GM21447 (cell line): ENCODE measurements around the gene DDX42.
"Not testable (repeated sequence)": the region's sequence is repeated elsewhere in the genome, so short reads cannot be mapped to it uniquely, and the experiment has no call there.

Experiments used
- ATAC-seq: cut with Tn5 transposase; IDR thresholded peaks from one replicate; pipeline ENCODE4 v1.9.1; 2021; ENCODE audit not compliant: unreplicated experiment

Gene DDX42

GRCh38 chr17:63774969-63775265, 947 bp downstream of the DDX42 start:
- no peak for ATAC-seq

- ATAC-seq = no peak
Observed at GRCh38 chr17:63775420-63775819, 1.4 kb downstream of the DDX42 start.

DNA sequence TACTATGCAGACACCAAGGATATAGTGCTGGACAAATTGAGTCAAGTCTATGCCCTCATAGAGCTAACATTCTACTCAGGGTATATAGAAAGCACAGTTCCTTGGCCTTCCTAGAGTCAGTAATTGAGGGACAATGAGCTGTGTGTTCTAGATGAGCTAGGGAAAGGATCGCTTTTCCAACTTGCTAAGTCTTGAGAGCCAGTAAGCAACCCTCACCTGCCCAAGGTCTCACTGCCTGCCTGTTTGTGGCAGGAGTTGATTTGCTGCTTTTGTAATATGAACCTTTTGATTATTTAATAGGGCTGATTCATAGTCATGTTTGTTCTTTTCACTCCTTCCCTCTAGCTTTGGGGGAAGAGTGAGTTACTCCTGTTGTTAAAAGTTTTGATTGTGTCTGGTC, 6.5 kb downstream of the DDX42 start:
- no peak for ATAC-seq

- ATAC-seq = no peak
Observed at GRCh38 chr17:63780928-63781327, 7.0 kb downstream of the DDX42 start.

GRCh38 chr17:63783522-63783921, 9.6 kb downstream of the DDX42 start:
- no peak for ATAC-seq

- ATAC-seq = no peak
Observed at GRCh38 chr17:63785556-63785955, 11.6 kb downstream of the DDX42 start.

DNA sequence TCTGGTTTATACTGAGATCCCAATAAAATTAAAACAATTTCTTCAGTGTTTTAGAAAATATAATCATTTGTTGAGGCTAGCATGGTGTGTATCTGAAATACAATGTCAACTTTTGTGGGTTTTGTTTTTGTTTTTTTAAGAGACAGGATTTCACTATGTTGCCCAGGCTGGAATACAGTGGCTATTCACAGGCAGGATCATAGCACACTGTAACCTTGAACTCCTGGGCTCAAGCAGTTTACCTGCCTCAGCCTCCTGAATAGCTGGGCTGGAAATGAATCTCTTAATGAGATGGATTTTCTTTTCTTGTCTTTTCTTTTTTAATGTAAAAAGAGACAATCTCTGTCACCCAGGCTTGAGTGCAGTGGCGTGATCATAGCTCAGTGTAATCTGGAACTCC, 12.1 kb downstream of the DDX42 start:
- no peak for ATAC-seq

DNA sequence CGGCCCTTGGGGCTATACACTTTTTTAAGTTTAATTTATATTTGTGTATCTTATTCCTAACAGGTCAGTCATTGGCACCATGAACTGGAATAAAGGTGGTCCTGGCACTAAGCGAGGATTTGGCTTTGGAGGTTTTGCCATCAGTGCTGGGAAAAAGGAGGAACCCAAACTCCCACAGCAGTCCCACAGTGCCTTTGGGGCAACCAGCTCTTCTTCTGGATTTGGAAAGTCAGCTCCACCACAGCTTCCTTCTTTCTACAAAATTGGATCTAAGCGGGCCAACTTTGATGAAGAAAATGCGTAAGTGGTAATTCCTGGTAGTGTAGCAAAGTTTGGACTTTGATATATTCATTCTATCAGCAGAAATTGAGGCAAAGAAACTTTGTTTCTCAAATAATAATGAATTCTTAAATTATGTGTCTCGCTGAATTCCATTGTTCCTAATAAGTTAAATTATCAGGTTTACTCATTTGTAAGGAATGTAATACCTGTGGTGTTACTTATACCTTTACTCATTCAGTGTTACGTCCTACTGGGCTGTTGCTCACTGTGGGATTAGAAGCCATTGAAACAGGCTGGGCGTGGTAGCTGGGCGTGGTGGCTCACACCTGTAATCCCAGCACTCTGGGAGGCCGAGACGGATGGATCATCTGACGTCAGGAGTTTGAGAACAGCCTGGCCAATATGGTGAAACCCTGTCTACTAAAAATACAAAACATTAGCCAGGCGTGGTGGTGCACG, 13.2 kb downstream of the DDX42 start:
- ATAC-seq = no peak

DNA sequence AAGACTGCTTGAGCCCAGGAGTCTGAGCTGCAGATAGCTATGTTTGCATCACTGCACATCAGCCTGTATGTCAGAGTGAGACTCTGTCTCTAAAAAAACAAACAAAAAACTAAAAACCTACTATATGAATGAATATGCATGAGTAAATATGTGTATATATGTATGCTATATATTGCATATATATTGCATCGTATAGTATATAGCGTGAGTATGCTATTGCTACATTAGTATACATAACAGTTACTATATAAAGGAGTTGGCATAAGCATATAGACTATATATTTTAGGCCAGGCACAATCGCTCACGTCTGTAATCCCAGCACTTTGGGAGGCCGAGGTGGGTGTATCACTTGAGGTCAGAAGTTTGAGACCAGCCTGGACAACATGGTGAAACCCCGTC, 16.1 kb downstream of the DDX42 start:
- ATAC-seq = no peak

DNA sequence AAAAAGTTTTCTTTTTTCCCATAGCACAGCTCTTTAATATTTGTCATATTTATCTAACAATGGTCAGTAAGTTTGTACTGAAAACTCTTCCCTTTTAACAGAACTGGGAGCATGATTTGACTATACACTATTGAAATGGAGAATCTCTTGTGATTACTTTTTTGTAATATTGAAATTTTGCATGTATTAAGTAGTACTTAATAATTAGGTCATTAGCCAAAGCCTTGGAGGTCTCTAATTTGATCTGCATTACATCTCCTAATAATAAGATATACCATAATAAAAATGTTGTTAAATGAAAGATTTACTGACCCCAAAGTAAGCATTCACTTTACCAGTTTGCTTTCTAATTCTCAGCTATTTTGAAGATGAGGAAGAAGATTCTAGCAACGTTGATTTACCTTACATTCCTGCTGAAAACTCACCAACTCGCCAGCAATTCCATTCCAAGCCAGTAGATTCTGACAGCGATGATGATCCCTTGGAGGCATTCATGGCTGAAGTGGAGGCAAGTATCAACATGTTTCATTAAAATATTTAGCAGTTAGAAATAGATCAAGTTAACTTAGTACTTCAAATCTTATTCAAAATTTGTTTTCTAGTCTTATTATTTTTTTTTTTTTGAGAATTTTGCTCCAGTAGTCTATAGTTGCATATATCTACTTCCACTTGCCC, 18.2 kb downstream of the DDX42 start:
- no peak for ATAC-seq

- ATAC-seq = not testable (repeated sequence)
Observed at GRCh38 chr17:63796375-63796774, 22.4 kb downstream of the DDX42 start.

DNA sequence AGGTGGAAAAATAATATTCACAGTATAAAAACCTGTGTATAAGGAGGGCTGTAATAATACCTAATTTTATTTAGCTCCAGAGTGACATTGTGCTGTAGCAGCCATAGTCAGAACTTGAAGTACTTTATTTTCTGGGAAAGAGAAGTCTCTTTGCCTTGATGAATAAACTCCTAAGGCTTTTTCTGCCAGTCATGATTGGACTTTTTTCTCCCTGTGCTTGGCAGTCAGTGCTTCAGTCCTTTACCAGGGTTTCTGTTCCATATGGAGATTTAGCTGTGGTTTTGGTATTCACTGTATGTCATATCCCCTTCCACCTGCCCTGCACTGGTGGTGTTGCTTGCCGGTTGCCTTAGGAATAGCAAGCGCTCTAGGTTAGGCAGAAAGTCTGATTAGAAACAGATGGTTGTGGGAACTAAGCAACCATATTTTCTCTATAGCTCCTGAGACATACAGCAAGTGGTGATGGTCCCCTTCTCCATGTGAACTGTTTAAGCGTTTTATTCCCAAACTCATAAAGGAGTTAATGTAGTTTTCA, 24.7 kb downstream of the DDX42 start:
- ATAC-seq = no peak

- ATAC-seq = no peak
Observed at GRCh38 chr17:63800783-63801182, 26.8 kb downstream of the DDX42 start.

GRCh38 chr17:63804328-63804727, 30.4 kb downstream of the DDX42 start:
- ATAC-seq = no peak

- ATAC-seq = no peak
Observed at GRCh38 chr17:63805591-63805990, 31.6 kb downstream of the DDX42 start.

GRCh38 chr17:63809970-63810369, 36.0 kb downstream of the DDX42 start:
- no peak for ATAC-seq

GRCh38 chr17:63816123-63816522, 42.2 kb downstream of the DDX42 start:
- ATAC-seq = no peak

- ATAC-seq = no peak
Observed at GRCh38 chr17:63816669-63817068, 42.7 kb downstream of the DDX42 start.

DNA sequence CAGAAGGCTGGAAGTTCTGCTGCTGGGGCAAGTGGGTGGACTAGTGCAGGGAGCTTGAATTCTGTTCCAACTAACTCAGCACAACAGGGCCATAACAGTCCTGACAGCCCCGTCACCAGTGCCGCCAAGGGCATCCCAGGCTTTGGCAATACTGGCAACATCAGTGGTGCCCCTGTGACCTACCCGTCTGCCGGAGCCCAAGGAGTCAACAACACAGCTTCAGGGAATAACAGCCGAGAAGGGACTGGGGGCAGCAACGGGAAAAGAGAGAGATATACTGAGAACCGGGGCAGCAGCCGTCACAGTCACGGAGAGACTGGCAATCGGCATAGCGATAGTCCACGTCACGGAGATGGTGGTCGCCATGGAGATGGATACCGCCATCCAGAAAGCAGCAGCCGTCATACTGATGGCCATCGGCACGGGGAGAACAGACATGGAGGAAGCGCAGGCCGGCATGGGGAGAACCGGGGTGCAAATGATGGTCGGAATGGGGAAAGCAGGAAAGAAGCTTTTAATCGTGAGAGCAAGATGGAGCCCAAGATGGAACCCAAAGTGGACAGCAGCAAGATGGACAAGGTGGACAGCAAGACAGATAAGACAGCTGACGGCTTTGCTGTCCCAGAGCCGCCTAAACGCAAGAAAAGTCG, 43.9 kb downstream of the DDX42 start:
- ATAC-seq = no peak

DNA sequence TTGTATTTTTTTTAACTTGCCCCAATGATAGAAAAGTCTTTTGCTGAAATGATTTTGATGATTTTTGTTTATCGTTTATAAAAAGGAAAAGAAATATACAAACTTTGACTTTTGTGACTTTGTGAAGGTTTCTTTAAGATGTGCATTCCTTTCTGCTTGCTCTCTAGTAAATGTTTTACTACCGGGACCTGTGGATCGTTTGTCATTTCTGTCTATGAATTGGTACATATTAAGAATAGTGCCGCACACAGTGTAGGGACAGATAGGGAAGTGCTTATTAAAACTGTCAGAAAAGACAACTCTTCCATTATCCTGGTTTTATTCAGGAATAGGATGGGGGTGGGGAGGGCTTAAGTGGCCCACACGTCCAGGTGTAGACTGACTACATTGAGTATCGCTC, 45.2 kb downstream of the DDX42 start:
- ATAC-seq = no peak

GRCh38 chr17:63819585-63820537, 45.9 kb downstream of the DDX42 start:
- ATAC-seq = no peak
